Gastroesophageal sphincter (tissue), 4 donors: ENCODE measurements around the gene PPM1N. TPM values are rescaled to one million over a fixed set of nuclear protein-coding genes. Genes with fewer than 3 reads are reported as not detected.

Experiments
- ATAC-seq: fragments of 150-250 bp; one replicate; pipeline ENCODE4 v1.9.1; 2016; ENCODE audit warnings: mild to moderate bottlenecking, moderate library complexity
- H3K27ac ChIP-seq, 4 donors: fragments of 200-600 bp; sonication (generic) in 3 of 4; 1 replicate in 3 of 4; 2 replicates in 1 of 4; pipeline ENCODE4 v1.5.1; 2016 to 2019
- H3K27me3 ChIP-seq: fragments of 200-600 bp; sonication (generic); one replicate; pipeline ENCODE4 v1.5.1; 2019
- H3K36me3 ChIP-seq, 2 donors: fragments of 200-600 bp; sonication (generic); one replicate each; pipeline ENCODE4 v1.5.1; 2019; ENCODE audit warnings: control low read depth in 1 of 2
- H3K4me1 ChIP-seq, 3 donors: fragments of 200-600 bp; sonication (generic); 1 replicate in 2 of 3; 2 replicates in 1 of 3; pipeline ENCODE4 v1.5.1; 2016 to 2019; ENCODE audit warnings: control low read depth in 2 of 3
- H3K4me3 ChIP-seq, 2 donors: fragments of 200-600 bp; sonication (generic); one replicate each; pipeline ENCODE4 v1.5.1; 2019; ENCODE audit warnings: mild to moderate bottlenecking in 1 of 2, moderate library complexity in 1 of 2
- H3K9me3 ChIP-seq, 3 donors: fragments of 200-600 bp; sonication (generic); one replicate each; pipeline ENCODE4 v1.5.1; 2017 to 2019; ENCODE audit warnings: control low read depth in 2 of 3
- CTCF ChIP-seq, 4 experiments: fragments of 200-600 bp in 2 of 4; fragments of 450-650 bp in 2 of 4; sonication (generic) in 1 of 4; IDR thresholded peaks; one replicate each; pipeline ENCODE4 v1.5.1; 2017 to 2019; ENCODE audit warnings: antibody characterized with exemption in 4 of 4, mild to moderate bottlenecking in 2 of 4, moderate library complexity in 2 of 4
- EP300 ChIP-seq: sonication (generic); formaldehyde crosslinking; IDR thresholded peaks from one replicate; pipeline ENCODE4 v1.6.1; 2017; ENCODE audit warnings: antibody characterized with exemption, mild to moderate bottlenecking
- POLR2A ChIP-seq, 2 donors: fragments of 450-650 bp; IDR thresholded peaks; one replicate each; pipeline ENCODE4 v1.6.1; 2017; ENCODE audit warnings: antibody characterized with exemption in 2 of 2, mild to moderate bottlenecking in 2 of 2, moderate library complexity in 1 of 2
- POLR2AphosphoS5 ChIP-seq: sonication (generic); formaldehyde crosslinking; IDR thresholded peaks from one replicate; pipeline ENCODE4 v1.6.1; 2017; ENCODE audit warnings: antibody characterized with exemption
- WGBS, 2 donors: methylation state at CpG; one replicate each; pipeline ENCODE4 v1.1.5; 2018; ENCODE audit warnings: low coverage in 1 of 2; 5-methylcytosine and 5-hydroxymethylcytosine counted together
- total RNA-seq, 4 donors: library from RNA; depleted of rRNA; stranded (reverse); fragments of >200 nt; gene quantifications; one replicate each; pipeline ENCODE4 v1.1.0, GENCODE V29; 2016

Gene PPM1N
- 1 to 10 TPM in 3 of 4 donors, under 1 TPM in 1; 0.96 to 3.2 (median 2.1) TPM for total RNA-seq

GRCh38 chr19:45498411-45499195 lies at the start of gene PPM1N:
TSS of gene PPM1N (plus strand) at chr19:45498443. CDS start at chr19:45498473, 30 bp downstream.
- TF ChIP-seq POLR2AphosphoS5: no peak
- TF ChIP-seq CTCF (IDR thresholded peaks at IDR 0.05): peak in 2 of 4 experiments; percentile 7 to 28
- Histone ChIP-seq H3K27ac (peak within 1 kb of the TSS in 2 of 4 donors; percentile 14 to 52), H3K4me1 (peaks cover 0 to 48% (median 27%) of the 10 kb centered on the region in 3 donors), H3K27me3 (peaks cover 44% of the 10 kb centered on the region), H3K9me3 (no peaks in the 10 kb centered on the region), H3K4me3 (peak within 1 kb of the TSS; percentile 6 to 81), H3K36me3 (no peaks in the 10 kb centered on the region)
- ATAC-seq: no peak
- 0 to 2% methylated on average over 1 to 15 of the region's 89 CpGs for WGBS, 2 donors

DNA sequence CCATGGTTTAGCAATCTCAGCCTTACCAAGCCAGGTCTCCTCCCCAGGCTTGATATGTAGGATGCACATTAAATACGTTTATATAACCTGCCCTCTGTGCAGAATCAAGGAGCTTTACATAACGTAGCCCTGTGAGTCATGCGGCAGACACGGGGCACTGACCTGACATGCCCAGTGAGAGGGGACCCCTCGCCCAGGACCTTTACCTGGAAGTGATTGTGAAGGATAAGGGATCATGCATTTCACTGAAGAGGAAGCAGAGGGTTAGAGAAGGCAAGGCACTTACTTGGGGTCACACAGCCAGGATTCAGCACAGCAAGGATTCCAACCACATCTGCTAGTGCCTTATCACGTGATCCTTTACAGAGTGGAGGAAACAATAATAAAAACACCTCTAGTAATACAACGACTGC lies 49.4 kb upstream of the PPM1N start:
- Histone ChIP-seq H3K4me3 (no peak overlapping the region), H3K4me1 (peaks cover 3 to 50% (median 17%) of the 10 kb centered on the region in 3 donors), H3K27ac (peak overlapping the region in 2 of 4 donors; percentile 14 to 86), H3K27me3 (no peaks in the 10 kb centered on the region), H3K36me3 (no peaks in the 10 kb centered on the region), H3K9me3 (no peaks in the 10 kb centered on the region)
- ATAC-seq: no peak
- 48 to 70% methylated on average over 4 of the region's 7 CpGs for WGBS, 2 donors
- TF ChIP-seq POLR2A (IDR thresholded peaks at IDR 0.05) (no peak), CTCF (IDR thresholded peaks at IDR 0.05) (no peak), EP300 (no peak), POLR2AphosphoS5 (no peak)

GRCh38 chr19:45450012-45450333 lies 48.3 kb upstream of the PPM1N start:
- peak overlapping the region; percentile 74 to 91 (median 84) for H3K27ac ChIP-seq
- WGBS, 2 donors: 21% methylated on average over 5 of the region's 5 CpGs
- no peaks in the 10 kb centered on the region for H3K9me3 ChIP-seq
- no peaks in the 10 kb centered on the region for H3K36me3 ChIP-seq
- no peak for ATAC-seq
- no peak for TF ChIP-seq POLR2A (IDR thresholded peaks at IDR 0.05)
- H3K4me3 ChIP-seq: peak overlapping the region; percentile 36 to 71
- H3K4me1 ChIP-seq: peaks cover 0 to 48% (median 13%) of the 10 kb centered on the region in 3 donors
- no peaks in the 10 kb centered on the region for H3K27me3 ChIP-seq

DNA sequence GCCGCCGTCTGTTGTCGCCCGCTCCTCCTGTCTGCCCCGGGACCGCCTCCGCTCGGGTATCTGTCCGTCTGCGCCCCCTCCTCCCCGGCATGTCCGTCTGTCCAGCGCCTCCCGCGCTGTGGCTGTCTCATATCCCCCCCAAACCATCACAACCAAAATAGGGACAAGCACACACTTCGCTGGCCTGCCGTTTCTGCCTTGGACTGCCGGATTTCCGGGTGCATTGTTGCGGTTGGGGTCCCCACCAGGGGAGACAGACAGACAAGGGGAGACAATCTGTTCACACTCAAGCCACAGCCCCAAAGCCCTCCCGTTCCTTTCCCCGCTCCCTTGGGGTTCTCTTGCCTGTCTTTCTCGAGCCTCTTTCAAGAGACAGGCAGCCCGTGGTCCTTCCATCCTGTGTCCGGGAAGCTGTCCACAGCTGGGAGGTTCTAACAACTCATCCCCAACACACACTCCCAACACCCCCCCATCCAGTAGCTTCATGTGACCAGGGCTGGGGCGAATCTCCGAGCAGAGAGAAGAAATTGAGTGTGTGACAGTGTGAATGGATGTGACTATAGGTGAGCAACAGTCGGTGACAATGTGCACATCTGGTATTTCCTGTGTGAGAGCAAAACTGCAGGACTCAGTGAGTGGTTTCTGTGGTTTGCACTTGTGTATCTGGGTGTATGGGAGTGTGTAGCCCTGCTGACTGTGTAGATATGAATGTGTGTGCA lies 47.0 kb upstream of the PPM1N start:
- ATAC-seq: peak; percentile 20
- H3K27me3 ChIP-seq: no peaks in the 10 kb centered on the region
- peaks cover 3 to 55% (median 24%) of the 10 kb centered on the region in 3 donors for H3K4me1 ChIP-seq
- 8% methylated on average over 10 of the region's 28 CpGs; no CpG with 5 or more reads in 1 of the 2 donors for whole genome bisulfite sequencing, 2 donors
- peak overlapping the region; percentile 35 to 91 (median 88) for H3K27ac ChIP-seq
- TF ChIP-seq POLR2A (IDR thresholded peaks at IDR 0.05) (peak in 1 of 2 donors; percentile 3), CTCF (IDR thresholded peaks at IDR 0.05) (no peak), POLR2AphosphoS5 (peak; percentile 28)
- H3K36me3 ChIP-seq: no peaks in the 10 kb centered on the region
- peak overlapping the region; percentile 36 to 71 for H3K4me3 ChIP-seq
- no peaks in the 10 kb centered on the region for H3K9me3 ChIP-seq

DNA sequence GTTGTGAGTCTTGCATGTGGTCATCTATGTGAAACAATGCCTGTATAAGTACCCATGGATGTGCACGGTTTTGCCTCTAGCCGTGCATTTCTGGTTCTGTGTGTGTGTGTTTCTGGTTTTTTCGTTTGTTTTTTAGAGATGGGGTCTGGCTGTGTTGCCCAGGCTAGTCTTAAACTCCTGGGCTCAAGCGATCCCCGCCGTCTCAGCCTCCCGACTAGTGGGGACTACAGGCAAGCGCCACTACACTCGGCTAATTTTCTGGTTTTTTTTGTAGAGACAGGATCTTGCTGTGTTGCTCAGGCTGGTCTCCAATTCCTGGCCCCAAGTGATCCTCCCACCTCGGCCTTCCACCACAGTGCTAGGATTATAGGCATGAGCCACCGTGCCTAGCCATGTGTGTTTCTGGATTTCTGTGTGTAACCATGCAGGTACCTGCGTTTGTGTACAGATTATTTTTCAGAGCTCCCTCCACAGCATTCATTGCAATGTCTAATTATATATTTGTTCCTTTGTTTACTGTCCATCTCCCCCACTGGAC lies 46.3 kb upstream of the PPM1N start:
- H3K36me3 ChIP-seq: no peaks in the 10 kb centered on the region
- no peaks in the 10 kb centered on the region for H3K27me3 ChIP-seq
- ATAC-seq: no peak
- H3K27ac ChIP-seq: peak overlapping the region in 3 of 4 donors; percentile 86 to 91 (median 90)
- no peak overlapping the region for H3K4me3 ChIP-seq
- H3K9me3 ChIP-seq: no peaks in the 10 kb centered on the region
- 60 to 73% methylated on average over 4 to 8 of the region's 12 CpGs for WGBS, 2 donors
- peaks cover 3 to 58% (median 25%) of the 10 kb centered on the region in 3 donors for H3K4me1 ChIP-seq
- TF ChIP-seq EP300 (no peak), POLR2A (IDR thresholded peaks at IDR 0.05) (no peak), CTCF (IDR thresholded peaks at IDR 0.05) (no peak), POLR2AphosphoS5 (no peak)
